GM19467 (cell line): Measurements from ENCODE around the gene PRDM1.
A peak's percentile ranks its signal among the peaks of the same experiment; 100 is the strongest.

Source experiments
- ATAC-seq: cut with Tn5 transposase; IDR thresholded peaks from one replicate; pipeline ENCODE4 v1.9.1; 2021; ENCODE audit warnings: mild to moderate bottlenecking, moderate library complexity; ENCODE audit not compliant: unreplicated experiment

The PRDM1 gene

GRCh38 chr6:106094964-106095335, 8.8 kb downstream of the PRDM1 start:
- ATAC-seq: no peak

- peak; percentile 41 for ATAC-seq
Measured at GRCh38 chr6:106097411-106098231, 11.5 kb downstream of the PRDM1 start.

- no peak for ATAC-seq
Measured at GRCh38 chr6:106098383-106099234, 12.5 kb downstream of the PRDM1 start.

- ATAC-seq: no peak
Measured at GRCh38 chr6:106099235-106099537, 13.1 kb downstream of the PRDM1 start.

- ATAC-seq: no peak
Measured at GRCh38 chr6:106100755-106101154, 14.6 kb downstream of the PRDM1 start.

GRCh38 chr6:106101466-106101865, 15.3 kb downstream of the PRDM1 start:
- no peak for ATAC-seq

GRCh38 chr6:106102034-106102433, 15.9 kb downstream of the PRDM1 start:
- ATAC-seq: peak; percentile 49

- no peak for ATAC-seq
Measured at GRCh38 chr6:106102967-106103727, 17.0 kb downstream of the PRDM1 start.

GRCh38 chr6:106103728-106104109, 17.6 kb downstream of the PRDM1 start:
- peak; percentile 40 for ATAC-seq

GRCh38 chr6:106104476-106104875, 18.3 kb downstream of the PRDM1 start:
- ATAC-seq: no peak

- no peak for ATAC-seq
Measured at GRCh38 chr6:106104941-106105340, 18.8 kb downstream of the PRDM1 start.

- no peak for ATAC-seq
Measured at GRCh38 chr6:106105493-106105892, 19.4 kb downstream of the PRDM1 start.

GRCh38 chr6:106106276-106107042, 20.3 kb downstream of the PRDM1 start:
- no peak for ATAC-seq

GRCh38 chr6:106107043-106107613, 21.0 kb downstream of the PRDM1 start:
- no peak for ATAC-seq

GRCh38 chr6:106108129-106108528, 22.0 kb downstream of the PRDM1 start:
- ATAC-seq: no peak

- no peak for ATAC-seq
Measured at GRCh38 chr6:106109029-106109428, 22.9 kb downstream of the PRDM1 start.

- ATAC-seq: no peak
Measured at GRCh38 chr6:106110164-106110826, 24.2 kb downstream of the PRDM1 start.

- ATAC-seq: no peak
Measured at GRCh38 chr6:106112433-106112832, 26.3 kb downstream of the PRDM1 start.

- ATAC-seq: no peak
Measured at GRCh38 chr6:106113256-106113959, 27.3 kb downstream of the PRDM1 start.
